ENCODE measurements around the gene ASB16. TPM values are rescaled to one million over a fixed set of nuclear protein-coding genes. Genes with fewer than 3 reads are reported as not detected.
"Not testable (repeated sequence)": the region's sequence is repeated elsewhere in the genome, so short reads cannot be mapped to it uniquely, and the experiment has no call there.

Gene ASB16
- total and polyA plus RNA-seq, 2 donors (not counting 1 experiment from before 2014, with no cell fraction given) = not detected

- Mint-ChIP-seq H3K4me1 (no peaks in the 10 kb centered on the region), H3K9me3 (ENCODE audit: insufficient read depth) (no peaks in the 10 kb centered on the region), H3K4me3 (no peak overlapping the region), H3K27me3 (no peaks in the 10 kb centered on the region), H3K27ac (no peak overlapping the region)
- Histone ChIP-seq H3K9me3 (ENCODE audit: control extremely low read depth in 1 of 3, control insufficient read depth in 2 of 3, insufficient read depth in 1 of 3, low read length in 2 of 3) (no peaks in the 10 kb centered on the region), H2AFZ (ENCODE audit: insufficient read depth, low read depth, low read length, poor library complexity, severe bottlenecking) (no peak overlapping the region), H3K27ac (ENCODE audit: low read length in 2 of 2) (no peak overlapping the region), H4K20me1 (ENCODE audit: control insufficient read depth, insufficient read depth, low read length, poor library complexity, severe bottlenecking) (no peaks in the 10 kb centered on the region), H3K9ac (ENCODE audit: low read length) (no peak overlapping the region), H3K36me3 (replicated peaks in 1 of 2; ENCODE audit: control extremely low read depth in 1 of 2, control insufficient read depth in 1 of 2, extremely low read depth in 1 of 2, insufficient read depth in 2 of 2, low read length in 1 of 2) (no peaks in the 10 kb centered on the region), H3K27me3 (replicated peaks in 1 of 4; ENCODE audit: control extremely low read depth in 1 of 4, control insufficient read depth in 3 of 4, insufficient read depth in 4 of 4, low read length in 3 of 4) (no peaks in the 10 kb centered on the region), H3K4me3 (ENCODE audit: control extremely low read depth in 1 of 5, extremely low read depth in 1 of 5, insufficient read depth in 1 of 5, low read depth in 2 of 5, low read length in 4 of 5) (no peak overlapping the region), H3K4me2 (replicated peaks; ENCODE audit: low read depth, low read length, poor library complexity, severe bottlenecking) (no peak overlapping the region), H3K4me1 (ENCODE audit: control insufficient read depth in 2 of 2, insufficient read depth in 2 of 2, low read length in 2 of 2) (no peaks in the 10 kb centered on the region), H3K79me2 (ENCODE audit: control insufficient read depth, insufficient read depth, low read length) (no peaks in the 10 kb centered on the region)
- intact Hi-C loops (cut with micrococcal nuclease) = no loop called here
- ChIA-PET POLR2A (no interaction called here), CTCF (no interaction called here)
- TF ChIP-seq, protein P1, sequence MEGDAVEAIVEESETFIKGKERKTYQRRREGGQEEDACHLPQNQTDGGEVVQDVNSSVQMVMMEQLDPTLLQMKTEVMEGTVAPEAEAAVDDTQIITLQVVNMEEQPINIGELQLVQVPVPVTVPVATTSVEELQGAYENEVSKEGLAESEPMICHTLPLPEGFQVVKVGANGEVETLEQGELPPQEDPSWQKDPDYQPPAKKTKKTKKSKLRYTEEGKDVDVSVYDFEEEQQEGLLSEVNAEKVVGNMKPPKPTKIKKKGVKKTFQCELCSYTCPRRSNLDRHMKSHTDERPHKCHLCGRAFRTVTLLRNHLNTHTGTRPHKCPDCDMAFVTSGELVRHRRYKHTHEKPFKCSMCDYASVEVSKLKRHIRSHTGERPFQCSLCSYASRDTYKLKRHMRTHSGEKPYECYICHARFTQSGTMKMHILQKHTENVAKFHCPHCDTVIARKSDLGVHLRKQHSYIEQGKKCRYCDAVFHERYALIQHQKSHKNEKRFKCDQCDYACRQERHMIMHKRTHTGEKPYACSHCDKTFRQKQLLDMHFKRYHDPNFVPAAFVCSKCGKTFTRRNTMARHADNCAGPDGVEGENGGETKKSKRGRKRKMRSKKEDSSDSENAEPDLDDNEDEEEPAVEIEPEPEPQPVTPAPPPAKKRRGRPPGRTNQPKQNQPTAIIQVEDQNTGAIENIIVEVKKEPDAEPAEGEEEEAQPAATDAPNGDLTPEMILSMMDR (IDR thresholded peaks at IDR 0.05) = no peak
- TF ChIP-seq EZH2 (IDR thresholded peaks at IDR 0.05; ENCODE audit: borderline replicate concordance, insufficient read depth, low read depth, low read length, poor library complexity, severe bottlenecking) = no peak
- ATAC-seq (ENCODE audit: low read depth) (no peak), DNase-seq (no peak)
- WGBS (ENCODE audit: insufficient coverage) = 94% methylated on average over 4 of the region's 5 CpGs
Observed at GRCh38 chr17:44130693-44131349, 39.7 kb upstream of the ASB16 start.

DNA sequence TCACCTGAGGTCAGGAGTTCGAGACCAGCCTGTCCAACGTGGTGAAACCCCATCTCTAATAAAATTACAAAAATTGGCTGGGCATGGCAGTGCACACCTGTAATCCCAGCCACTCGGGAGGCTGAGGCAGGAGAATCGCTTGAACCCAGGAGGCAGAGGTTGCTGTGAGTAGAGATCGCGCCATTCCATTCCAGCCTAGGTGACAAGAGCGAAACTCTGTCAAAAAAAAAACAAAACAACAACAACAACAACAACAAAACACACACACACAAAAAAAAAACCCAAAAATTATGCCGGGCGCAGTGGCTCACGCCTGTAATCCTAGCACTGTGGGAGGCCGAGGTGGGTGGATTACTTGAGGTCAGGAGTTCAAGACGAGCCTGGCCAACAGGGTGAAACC, 39.1 kb upstream of the ASB16 start:
- H3K4me3 Mint-ChIP-seq; DNase-seq; H3K4me2 ChIP-seq (replicated peaks; ENCODE audit: low read depth, low read length, poor library complexity, severe bottlenecking); H3K27me3 ChIP-seq (replicated peaks in 1 of 4; ENCODE audit: control extremely low read depth in 1 of 4, control insufficient read depth in 3 of 4, insufficient read depth in 4 of 4, low read length in 3 of 4); H3K9ac ChIP-seq (ENCODE audit: low read length); H4K20me1 ChIP-seq (ENCODE audit: control insufficient read depth, insufficient read depth, low read length, poor library complexity, severe bottlenecking); H3K9me3 Mint-ChIP-seq (ENCODE audit: insufficient read depth); CTCF ChIA-PET; POLR2A ChIA-PET; H3K27ac ChIP-seq (ENCODE audit: low read length in 2 of 2); H3K27me3 Mint-ChIP-seq; H3K27ac Mint-ChIP-seq; H3K4me1 ChIP-seq (ENCODE audit: control insufficient read depth in 2 of 2, insufficient read depth in 2 of 2, low read length in 2 of 2); ATAC-seq (ENCODE audit: low read depth); H3K9me3 ChIP-seq (ENCODE audit: control extremely low read depth in 1 of 3, control insufficient read depth in 2 of 3, insufficient read depth in 1 of 3, low read length in 2 of 3); H3K79me2 ChIP-seq (ENCODE audit: control insufficient read depth, insufficient read depth, low read length); H3K4me3 ChIP-seq (ENCODE audit: control extremely low read depth in 1 of 5, extremely low read depth in 1 of 5, insufficient read depth in 1 of 5, low read depth in 2 of 5, low read length in 4 of 5); H3K36me3 ChIP-seq (replicated peaks in 1 of 2; ENCODE audit: control extremely low read depth in 1 of 2, control insufficient read depth in 1 of 2, extremely low read depth in 1 of 2, insufficient read depth in 2 of 2, low read length in 1 of 2); intact Hi-C loops (cut with micrococcal nuclease); H3K4me1 Mint-ChIP-seq; H2AFZ ChIP-seq (ENCODE audit: insufficient read depth, low read depth, low read length, poor library complexity, severe bottlenecking): not testable (repeated sequence)
- 89% methylated on average over 2 of the region's 12 CpGs for WGBS (ENCODE audit: insufficient coverage)

All from B cell (primary cell).